DOHH2 (cell line): ENCODE results near the gene PRKN.

Experiments used
- H3F3A ChIP-seq: fragments of 200-600 bp; sonication (generic), shearing (Covaris generic); 2 replicates; pipeline ENCODE4 v1.6.0; 2016; ENCODE audit warnings: antibody characterized with exemption, mild to moderate bottlenecking; ENCODE audit not compliant: control insufficient read depth, insufficient read depth
- H3K27ac ChIP-seq: fragments of 200-600 bp; sonication (generic); 2 replicates; pipeline ENCODE4 v1.5.1; 2014; ENCODE audit warnings: low read depth, mild to moderate bottlenecking, low read length, moderate library complexity
- H3K27me3 ChIP-seq: fragments of 200-600 bp; sonication (generic); 2 replicates; pipeline ENCODE4 v1.6.1; 2014; ENCODE audit warnings: mild to moderate bottlenecking, low read length, mixed read lengths; ENCODE audit not compliant: control insufficient read depth
- H3K36me3 ChIP-seq: fragments of 200-600 bp; sonication (generic); 2 replicates; pipeline ENCODE4 v1.6.1; 2014; ENCODE audit warnings: mild to moderate bottlenecking, low read length, moderate library complexity, mixed read lengths; ENCODE audit not compliant: control insufficient read depth
- H3K4me1 ChIP-seq: fragments of 200-600 bp; sonication (generic); 2 replicates; pipeline ENCODE4 v1.6.1; 2014; ENCODE audit warnings: mild to moderate bottlenecking, low read length, mixed read lengths; ENCODE audit not compliant: control insufficient read depth
- H3K4me2 ChIP-seq: fragments of 200-600 bp; sonication (generic); 2 replicates; pipeline ENCODE4 v1.6.0; 2014; ENCODE audit warnings: mild to moderate bottlenecking, low read length, moderate library complexity
- H3K4me3 ChIP-seq: fragments of 200-600 bp; sonication (generic); 2 replicates; pipeline ENCODE4 v1.5.1; 2014; ENCODE audit warnings: mild to moderate bottlenecking, low read length, mixed read lengths
- H3K79me2 ChIP-seq: fragments of 200-600 bp; sonication (generic); 2 replicates; pipeline ENCODE4 v1.6.1; 2014; ENCODE audit warnings: mild to moderate bottlenecking, low read length, mixed read lengths; ENCODE audit not compliant: control insufficient read depth
- H3K9me2 ChIP-seq: fragments of 200-600 bp; sonication (generic); replicated peaks from 2 replicates; pipeline ENCODE4 v1.6.1; 2014; ENCODE audit warnings: mild to moderate bottlenecking, low read length, mixed read lengths; ENCODE audit not compliant: control insufficient read depth
- H3K9me3 ChIP-seq: fragments of 200-600 bp; sonication (generic); 2 replicates; pipeline ENCODE4 v1.6.1; 2014; ENCODE audit warnings: antibody characterized with exemption, low read length, mixed read lengths; ENCODE audit not compliant: control insufficient read depth, insufficient read depth
- H4K20me1 ChIP-seq: fragments of 200-600 bp; sonication (generic); 2 replicates; pipeline ENCODE4 v1.6.0; 2014; ENCODE audit warnings: low read depth, mild to moderate bottlenecking, antibody characterized with exemption, low read length, moderate library complexity; ENCODE audit not compliant: control insufficient read depth, insufficient read depth
- EZH2phosphoT487 ChIP-seq: fragments of 200-600 bp; sonication (generic); IDR thresholded peaks from 2 replicates; pipeline ENCODE4 v1.6.1; 2017; ENCODE audit warnings: borderline replicate concordance, mild to moderate bottlenecking, antibody characterized with exemption, low read length, moderate library complexity, mixed read lengths
- TF ChIP-seq, protein P1 (sequence below): fragments of 200-600 bp; sonication (generic); IDR thresholded peaks from one replicate; pipeline ENCODE4 v1.5.1; 2014; ENCODE audit warnings: antibody characterized with exemption, mild to moderate bottlenecking, low read depth, low read length; ENCODE audit not compliant: poor library complexity, severe bottlenecking

Gene PRKN

GRCh38 chr6:162459985-162460384 lies 267.6 kb downstream of the PRKN start:
- no peak for TF ChIP-seq EZH2phosphoT487
- TF ChIP-seq, protein P1, sequence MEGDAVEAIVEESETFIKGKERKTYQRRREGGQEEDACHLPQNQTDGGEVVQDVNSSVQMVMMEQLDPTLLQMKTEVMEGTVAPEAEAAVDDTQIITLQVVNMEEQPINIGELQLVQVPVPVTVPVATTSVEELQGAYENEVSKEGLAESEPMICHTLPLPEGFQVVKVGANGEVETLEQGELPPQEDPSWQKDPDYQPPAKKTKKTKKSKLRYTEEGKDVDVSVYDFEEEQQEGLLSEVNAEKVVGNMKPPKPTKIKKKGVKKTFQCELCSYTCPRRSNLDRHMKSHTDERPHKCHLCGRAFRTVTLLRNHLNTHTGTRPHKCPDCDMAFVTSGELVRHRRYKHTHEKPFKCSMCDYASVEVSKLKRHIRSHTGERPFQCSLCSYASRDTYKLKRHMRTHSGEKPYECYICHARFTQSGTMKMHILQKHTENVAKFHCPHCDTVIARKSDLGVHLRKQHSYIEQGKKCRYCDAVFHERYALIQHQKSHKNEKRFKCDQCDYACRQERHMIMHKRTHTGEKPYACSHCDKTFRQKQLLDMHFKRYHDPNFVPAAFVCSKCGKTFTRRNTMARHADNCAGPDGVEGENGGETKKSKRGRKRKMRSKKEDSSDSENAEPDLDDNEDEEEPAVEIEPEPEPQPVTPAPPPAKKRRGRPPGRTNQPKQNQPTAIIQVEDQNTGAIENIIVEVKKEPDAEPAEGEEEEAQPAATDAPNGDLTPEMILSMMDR = no peak
- Histone ChIP-seq H3K9me2 (no peaks in the 10 kb centered on the region), H3K9me3 (no peaks in the 10 kb centered on the region), H3K4me2 (no peak overlapping the region), H3K27ac (no peak overlapping the region), H3K79me2 (no peaks in the 10 kb centered on the region), H3K4me3 (no peak overlapping the region), H4K20me1 (no peaks in the 10 kb centered on the region), H3K4me1 (no peaks in the 10 kb centered on the region), H3F3A (no peaks in the 10 kb centered on the region), H3K36me3 (no peaks in the 10 kb centered on the region), H3K27me3 (no peaks in the 10 kb centered on the region)

DNA sequence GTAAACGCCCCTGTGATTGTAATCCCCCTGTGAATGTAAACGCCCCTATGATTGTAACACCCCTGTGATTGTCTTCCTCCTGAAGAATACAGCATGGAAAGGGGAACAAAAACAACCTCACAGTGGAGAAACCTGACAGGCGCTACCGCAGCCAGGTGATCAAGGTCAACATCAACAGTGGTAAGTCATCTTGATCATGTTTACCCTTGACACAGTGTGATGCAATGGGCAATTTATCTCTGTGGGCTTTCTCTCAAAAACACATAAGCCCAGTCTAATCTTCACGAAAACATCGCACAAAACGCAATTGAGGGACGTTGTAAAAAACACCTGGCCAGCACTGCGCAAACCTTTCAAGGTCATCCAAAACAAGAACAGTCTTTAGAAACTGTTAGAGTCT lies 277.2 kb downstream of the PRKN start:
- Histone ChIP-seq H3K27ac (no peak overlapping the region), H3F3A (no peaks in the 10 kb centered on the region), H3K4me1 (no peaks in the 10 kb centered on the region), H3K4me2 (no peak overlapping the region), H3K36me3 (no peaks in the 10 kb centered on the region), H3K27me3 (no peaks in the 10 kb centered on the region), H3K9me2 (no peaks in the 10 kb centered on the region), H3K79me2 (no peaks in the 10 kb centered on the region), H3K4me3 (no peak overlapping the region), H4K20me1 (no peaks in the 10 kb centered on the region), H3K9me3 (peaks cover 2% of the 10 kb centered on the region; the same call in 1 of the 2 replicates)
- no peak for TF ChIP-seq EZH2phosphoT487
- TF ChIP-seq, protein P1 = no peak

DNA sequence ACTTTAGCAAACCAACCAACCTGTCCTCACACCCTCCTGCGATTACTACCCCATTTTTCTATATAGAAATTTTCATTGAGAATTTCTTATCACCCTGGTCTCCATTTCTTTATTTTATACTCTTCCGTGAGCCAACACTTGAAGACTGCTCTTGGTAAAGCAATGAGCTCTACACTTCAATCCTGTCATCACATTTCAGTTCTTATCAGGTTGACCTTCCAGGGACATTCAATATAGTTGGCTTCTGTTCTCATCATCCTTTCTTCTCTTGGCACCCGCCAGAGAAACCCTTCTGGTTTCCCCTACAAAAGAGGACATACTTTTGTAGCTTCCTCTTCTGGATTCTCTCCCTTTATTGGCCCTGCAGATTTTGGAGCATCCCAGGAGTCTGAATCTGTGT lies 279.3 kb downstream of the PRKN start:
- H3K9me3 ChIP-seq = peaks cover 2% of the 10 kb centered on the region; the same call in 1 of the 2 replicates

More for the DNA sequence above, 279.3 kb downstream of the PRKN start:
- no peaks in the 10 kb centered on the region for H3F3A ChIP-seq
- no peaks in the 10 kb centered on the region for H4K20me1 ChIP-seq
- no peaks in the 10 kb centered on the region for H3K9me2 ChIP-seq
- H3K27ac ChIP-seq = no peak overlapping the region
- no peak overlapping the region for H3K4me3 ChIP-seq
- TF ChIP-seq, protein P1 = no peak
- no peak for TF ChIP-seq EZH2phosphoT487
- H3K4me1 ChIP-seq = no peaks in the 10 kb centered on the region
- no peaks in the 10 kb centered on the region for H3K79me2 ChIP-seq
- H3K4me2 ChIP-seq = no peak overlapping the region
- no peaks in the 10 kb centered on the region for H3K36me3 ChIP-seq
- no peaks in the 10 kb centered on the region for H3K27me3 ChIP-seq
